NB4 (cell line): Measurements from ENCODE around the gene NRXN3.

ENCODE experiments used
- CTCF ChIP-seq: IDR thresholded peaks from one replicate; pipeline ENCODE4 v1.5.1; 2012; ENCODE audit warnings: low read depth, low read length
- MAX ChIP-seq: IDR thresholded peaks from 2 replicates; pipeline ENCODE4 v1.6.1; 2011; ENCODE audit warnings: low read depth, low read length
- POLR2A ChIP-seq: IDR thresholded peaks from 2 replicates; pipeline ENCODE4 v1.6.1; 2011; ENCODE audit warnings: mild to moderate bottlenecking; ENCODE audit not compliant: insufficient read length; ENCODE audit errors: extremely low read depth

- TF ChIP-seq CTCF (no peak), POLR2A (no peak), MAX (no peak)
These were observed 468.8 kb downstream of the NRXN3 start for GRCh38 chr14:78638926-78639325.
